K562 (cell line): ENCODE data around the gene NUP98. TPM values are rescaled to one million over a fixed set of nuclear protein-coding genes. Genes with fewer than 3 reads are reported as not detected.

ENCODE experiments used
- ATAC-seq: fragments of 200-7000 bp; cut with Tn5 transposase; 3 replicates; pipeline ENCODE4 v1.9.1; 2020; ENCODE audit warnings: moderate library complexity
- BruUV-seq: library from RNA; stranded (reverse); fragments of 400-500 nt; replicated peaks from 2 replicates; lab custom pipeline; 2021; lab: Mats Ljungman, UMichigan
- CTCF ChIA-PET: fragments of 300-600 bp; formaldehyde crosslinking; extraction: SDS; loops from one replicate; lab custom pipeline; 2021; ENCODE audit warnings: low intra/inter-chr PET ratio; lab: Yijun Ruan, JAX
- POLR2A ChIA-PET: fragments of 300-600, 350-650 bp; sonication (Branson Sonifier 250); formaldehyde crosslinking; extraction: SDS; loops from one replicate; lab custom pipeline; 2021; ENCODE audit warnings: antibody characterized with exemption, inconsistent platforms; lab: Yijun Ruan, JAX
- DNase-seq, 4 experiments: peaks; one replicate each; pipeline versions ENCODE4 v3.0.0 to v3.0.0-alpha.2; 2011 to 2018; ENCODE audit warnings: low spot score in 3 of 4, mixed read lengths in 3 of 4; ENCODE audit errors: extremely low read depth in 1 of 4
- FAIRE-seq: peaks from 2 replicates; lab custom pipeline; 2011; peaks lifted over from hg19 to GRCh38; lab: Jason Lieb, UNC
- H2AFZ ChIP-seq: 2 replicates; pipeline ENCODE4 v1.6.0; 2011; ENCODE audit warnings: low read depth, low read length, control low read depth, inconsistent platforms
- H3K27ac ChIP-seq: fragments of 200-600 bp; 3 replicates; pipeline ENCODE4 v1.8.0; 2011; ENCODE audit warnings: low read depth, mild to moderate bottlenecking, control low read depth, inconsistent platforms, low read length, moderate library complexity, mixed read lengths; ENCODE audit errors: extremely low read depth
- H3K27me3 ChIP-seq, 2 experiments: fragments of 300-600 bp in 1 of 2; 2 replicates in 1 of 2; 3 replicates in 1 of 2; pipeline versions ENCODE4 v1.6.0 to v1.8.0; 2011; ENCODE audit warnings: inconsistent platforms in 2 of 2, low read length in 2 of 2, mild to moderate bottlenecking in 1 of 2, mixed read lengths in 1 of 2, moderate library complexity in 1 of 2; ENCODE audit not compliant: control insufficient read depth in 2 of 2, insufficient read depth in 2 of 2
- H3K36me3 ChIP-seq: fragments of 300-600 bp; 3 replicates; pipeline ENCODE4 v1.8.0; 2011; ENCODE audit warnings: mild to moderate bottlenecking, low read length, inconsistent platforms; ENCODE audit not compliant: control insufficient read depth, insufficient read depth
- H3K4me1 ChIP-seq, 2 experiments: fragments of 200-600 bp in 1 of 2; replicated peaks in 1 of 2; 2 replicates in 1 of 2; 3 replicates in 1 of 2; pipeline versions ENCODE4 v1.5.1 to v1.8.0; 2011; ENCODE audit warnings: inconsistent platforms in 2 of 2, low read length in 2 of 2, mild to moderate bottlenecking in 1 of 2, mixed read lengths in 1 of 2, moderate library complexity in 1 of 2; ENCODE audit not compliant: control insufficient read depth in 2 of 2, insufficient read depth in 2 of 2
- H3K4me2 ChIP-seq: 2 replicates; pipeline ENCODE4 v1.6.1; 2011; ENCODE audit warnings: low read length, control low read depth, inconsistent platforms, mixed read lengths; ENCODE audit not compliant: insufficient read depth
- H3K4me3 ChIP-seq: fragments of 200-600 bp; sonication (generic), shearing (Covaris generic); 2 replicates; pipeline ENCODE4 v1.5.1; 2016; ENCODE audit warnings: control low read depth, inconsistent platforms
- H3K79me2 ChIP-seq: fragments of 200-600 bp; 3 replicates; pipeline ENCODE4 v1.8.0; 2011; ENCODE audit warnings: low read length, inconsistent platforms; ENCODE audit not compliant: control insufficient read depth, insufficient read depth
- H3K9ac ChIP-seq, 2 experiments: 2 replicates each; pipeline versions ENCODE4 v1.6.0 to v1.6.1; 2011; ENCODE audit warnings: low read depth in 2 of 2, low read length in 2 of 2, control low read depth in 1 of 2, inconsistent platforms in 1 of 2, mild to moderate bottlenecking in 1 of 2, mixed read lengths in 1 of 2; ENCODE audit not compliant: insufficient read depth in 1 of 2
- H3K9me1 ChIP-seq: one replicate; pipeline ENCODE4 v1.6.0; 2011; ENCODE audit warnings: inconsistent platforms, mild to moderate bottlenecking, low read length, moderate library complexity; ENCODE audit not compliant: control insufficient read depth, insufficient read depth
- H3K9me3 ChIP-seq: replicated peaks from 2 replicates; pipeline ENCODE4 v1.5.1; 2011; ENCODE audit warnings: low read depth, low read length, inconsistent platforms; ENCODE audit not compliant: control insufficient read depth, insufficient read depth
- H4K20me1 ChIP-seq: replicated peaks from 2 replicates; pipeline ENCODE4 v1.6.1; 2011; ENCODE audit warnings: low read length, inconsistent platforms, mixed read lengths; ENCODE audit not compliant: control insufficient read depth, insufficient read depth
- CEBPG ChIP-seq, 3 experiments: fragments of 200-800 bp in 1 of 3; sonication (Bioruptor generic) in 1 of 3; sonication (generic) in 1 of 3; formaldehyde crosslinking in 1 of 3; IDR thresholded peaks in 2 of 3; conservative IDR thresholded peaks in 1 of 3; 2 replicates each; pipeline versions ENCODE4 v1.6.1 to v1.8.0; 2016 to 2022; ENCODE audit warnings: missing compliant biosample characterization in 2 of 3, missing genetic modification characterization in 2 of 3, mild to moderate bottlenecking in 1 of 3, missing genetic modification reagents in 1 of 3
- FIP1L1 ChIP-seq: fragments of 200-400 bp; formaldehyde crosslinking; IDR thresholded peaks from 2 replicates; pipeline ENCODE4 v1.6.1; 2018; ENCODE audit warnings: mild to moderate bottlenecking, low read depth, low read length; ENCODE audit not compliant: poor library complexity, severe bottlenecking
- HNRNPK ChIP-seq: fragments of 200-400 bp; formaldehyde crosslinking; IDR thresholded peaks from one replicate; pipeline ENCODE4 v1.6.1; 2018; ENCODE audit warnings: mild to moderate bottlenecking, low read depth, low read length; ENCODE audit not compliant: poor library complexity, severe bottlenecking
- NFIC ChIP-seq: fragments of 450-650 bp; IDR thresholded peaks from 2 replicates; pipeline ENCODE4 v1.6.1; 2017; ENCODE audit warnings: mild to moderate bottlenecking, inconsistent platforms
- NFIX ChIP-seq: fragments of 250-450 bp; sonication (Bioruptor Pico); IDR thresholded peaks from 2 replicates; pipeline ENCODE4 v1.4.0; 2020; ENCODE audit warnings: low read depth, mild to moderate bottlenecking, moderate library complexity
- NR2F6 ChIP-seq: fragments of 450-650 bp; formaldehyde crosslinking; IDR thresholded peaks from 2 replicates; pipeline ENCODE4 v1.4.0; 2020; ENCODE audit warnings: mild to moderate bottlenecking
- RAD51 ChIP-seq: fragments of 450-650 bp; IDR thresholded peaks from 2 replicates; pipeline ENCODE4 v1.7.1; 2016; ENCODE audit warnings: low read depth, mild to moderate bottlenecking, borderline replicate concordance
- TSC22D4 ChIP-seq: fragments of 450-650 bp; IDR thresholded peaks from 2 replicates; pipeline ENCODE4 v1.6.1; 2016; ENCODE audit warnings: missing genetic modification characterization, missing biosample characterization, control low read depth
- ZBED1 ChIP-seq: IDR thresholded peaks from 2 replicates; pipeline ENCODE4 v1.6.1; 2014
- ZNF175 ChIP-seq: fragments of 200-800 bp; sonication (Bioruptor generic); IDR thresholded peaks from 2 replicates; pipeline ENCODE4 v1.6.1; 2016; ENCODE audit warnings: low read depth, mild to moderate bottlenecking, missing genetic modification characterization, missing compliant biosample characterization
- WGBS: fragments of 100-300 bp; shearing (Covaris generic); methylation state at CpG from one replicate; pipeline ENCODE4 v1.1.6; 2016; ENCODE audit warnings: low coverage, mixed read lengths; ENCODE audit not compliant: insufficient coverage; ENCODE audit errors: missing lambda C conversion rate; 5-methylcytosine and 5-hydroxymethylcytosine counted together
- in situ Hi-C: fragments of 300-500 bp; cut with MboI; formaldehyde crosslinking; loops from 4 replicates; pipeline ENCODE4 v1.15.0; 2018; ENCODE audit warnings: inconsistent platforms, mixed read lengths
- intact Hi-C: fragments of 100-400 bp; cut with micrococcal nuclease; formaldehyde crosslinking; loops from 2 replicates; pipeline ENCODE4 v1.14.2; 2022
- polyA plus RNA-seq, 8 experiments: library from polyadenylated mRNA; depleted of rRNA in 4 of 8; stranded (reverse) in 5 of 8; unstranded in 3 of 8; fragments of >200 nt; fragmentation: Nextera tagmentation in 2 of 8; fragmentation: Illumina TruSeq in 1 of 8; extraction: Ambion mirVana in 2 of 8; extraction: Trizol in 1 of 8; gene quantifications; 2 replicates each; pipeline versions ENCODE4 v1.2.1 to v1.2.3, GENCODE V29; 2011 to 2014; ENCODE audit warnings: inconsistent platforms in 1 of 8, missing spikeins in 1 of 8
- total RNA-seq, 7 experiments: library from RNA; depleted of rRNA in 6 of 7; stranded (reverse); fragments of >200 nt in 6 of 7; fragmentation: Illumina TruSeq in 2 of 7; extraction: Trizol in 2 of 7; gene quantifications; 2 replicates each; pipeline versions ENCODE4 v1.2.1 to v1.2.3, GENCODE V29; 2011 to 2021; ENCODE audit warnings: low replicate concordance in 1 of 7
- TF ChIP-seq, protein P1 (sequence below): fragments of 250-450 bp; sonication (Bioruptor Pico); IDR thresholded peaks from 2 replicates; pipeline ENCODE4 v1.6.1; 2021; ENCODE audit warnings: mild to moderate bottlenecking
- TF ChIP-seq, protein P2 (sequence below), 2 experiments: fragments of 450-650 bp in 1 of 2; IDR thresholded peaks; 2 replicates each; pipeline ENCODE4 v1.6.1; 2011 to 2017; ENCODE audit warnings: low read depth in 2 of 2, antibody characterized with exemption in 1 of 2, borderline replicate concordance in 1 of 2, low read length in 1 of 2, mild to moderate bottlenecking in 1 of 2, mixed read lengths in 1 of 2; ENCODE audit not compliant: control insufficient read depth in 1 of 2

The NUP98 gene
- total and polyA plus RNA-seq, 9 of the 15 experiments (the other 6 are each of a cell fraction or from before 2014, with no cell fraction given), result 45.1 to 196 (median 130) TPM

DNA sequence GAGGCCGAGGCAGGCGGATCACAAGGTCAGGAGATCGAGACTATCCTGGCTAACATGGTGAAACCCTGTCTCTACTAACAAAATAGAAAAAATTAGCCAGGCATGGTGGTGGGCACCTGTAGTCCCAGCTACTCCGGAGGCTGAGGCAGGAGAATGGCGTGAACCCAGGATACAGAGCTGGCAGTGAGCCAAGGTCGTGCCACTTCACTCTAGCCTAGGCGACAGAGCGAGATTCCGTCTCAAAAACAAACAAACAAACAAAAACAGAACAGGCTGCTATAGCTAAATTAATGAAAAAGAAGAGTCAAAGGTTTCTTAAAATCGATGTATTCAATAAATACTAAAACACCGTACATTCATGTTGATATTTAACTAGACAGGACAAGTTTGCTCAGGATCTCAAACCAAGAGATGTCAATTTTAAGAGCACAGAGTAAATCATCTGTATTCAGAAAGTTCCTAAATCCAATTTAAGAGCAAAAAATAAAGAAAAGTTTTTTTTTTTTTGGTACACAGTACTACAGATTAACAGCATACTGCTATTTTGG is 59.9 kb downstream of the NUP98 start:
- H3K9me3 ChIP-seq, result no peaks in the 10 kb centered on the region
- no peak overlapping the region for H2AFZ ChIP-seq
- in situ Hi-C loops (no loop called here), intact Hi-C loops (no loop called here)
- CTCF ChIA-PET, result interaction anchor here (0.7 kb wide), 1 partner anchor 52 kb away, joined by 3 read pairs; no protein-coding TSS in a partner anchor
- TF ChIP-seq NFIX (CRISPR knock-in tag), result peak; percentile 42; the same call in 1 of the 2 replicates
- no peak for TF ChIP-seq CEBPG (CRISPR knock-in tag; IDR thresholded peaks at IDR 0.05)
- TF ChIP-seq CEBPG (tag; conservative IDR thresholded peaks at IDR 0.05 in 1 of 2, IDR thresholded peaks at IDR 0.05 in 1 of 2), result no peak
- peak; percentile 90 for TF ChIP-seq NFIC
- TF ChIP-seq, protein P1, sequence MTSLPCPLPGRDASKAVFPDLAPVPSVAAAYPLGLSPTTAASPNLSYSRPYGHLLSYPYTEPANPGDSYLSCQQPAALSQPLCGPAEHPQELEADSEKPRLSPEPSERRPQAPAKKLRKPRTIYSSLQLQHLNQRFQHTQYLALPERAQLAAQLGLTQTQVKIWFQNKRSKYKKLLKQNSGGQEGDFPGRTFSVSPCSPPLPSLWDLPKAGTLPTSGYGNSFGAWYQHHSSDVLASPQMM (CRISPR knock-in tag), result no peak
- peaks cover 91% of the 10 kb centered on the region for H3K36me3 ChIP-seq
- no peak overlapping the region for H3K9ac ChIP-seq
- POLR2A ChIA-PET, result no interaction called here
- no peaks in the 10 kb centered on the region for H3K4me1 ChIP-seq
- BruUV-seq, result no TSS peak
- no peaks in the 10 kb centered on the region for H4K20me1 ChIP-seq
- H3K27ac ChIP-seq, result no peak overlapping the region
- H3K79me2 ChIP-seq, result peaks cover 2% of the 10 kb centered on the region; the same call in 1 of the 3 replicates
- 86% methylated on average over 8 of the region's 11 CpGs for WGBS
- H3K4me3 ChIP-seq, result no peak overlapping the region
- H3K4me2 ChIP-seq, result no peak overlapping the region
- no peaks in the 10 kb centered on the region for H3K9me1 ChIP-seq
- no peaks in the 10 kb centered on the region for H3K27me3 ChIP-seq
- DNase-seq (no peak), ATAC-seq (no peak), FAIRE-seq (no peak)

DNA sequence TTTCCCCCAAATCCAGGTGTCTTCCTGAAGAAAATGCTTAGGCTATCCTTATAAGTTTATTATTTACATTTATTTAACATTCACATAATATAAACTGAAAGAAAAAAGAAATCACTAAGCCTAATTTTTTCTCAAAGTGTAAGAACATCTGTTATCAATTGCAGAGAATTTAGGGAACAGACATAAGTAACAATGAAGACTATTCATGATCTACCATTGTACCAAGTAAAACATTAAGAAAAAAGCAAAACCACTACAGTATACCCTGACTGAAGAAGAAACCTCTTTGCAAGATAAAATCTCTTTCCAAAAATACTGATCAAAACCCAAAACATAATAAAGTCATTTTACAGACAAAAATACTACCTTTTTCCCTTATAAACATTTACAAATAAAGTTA is 60.5 kb downstream of the NUP98 start:
- H3K36me3 ChIP-seq, result peaks cover 92% of the 10 kb centered on the region
- ATAC-seq, result no peak
- no peak overlapping the region for H3K4me2 ChIP-seq
- H3K9me1 ChIP-seq, result no peaks in the 10 kb centered on the region
- no TSS peak for BruUV-seq
- H2AFZ ChIP-seq, result no peak overlapping the region
- FAIRE-seq, result no peak
- H3K9ac ChIP-seq, result no peak overlapping the region
- intact Hi-C loops, result no loop called here
- H4K20me1 ChIP-seq, result no peaks in the 10 kb centered on the region
- H3K4me3 ChIP-seq, result no peak overlapping the region
- H3K4me1 ChIP-seq, result no peaks in the 10 kb centered on the region
- ChIA-PET CTCF (no interaction called here), POLR2A (no interaction called here)
- no peaks in the 10 kb centered on the region for H3K27me3 ChIP-seq
- DNase-seq, result no peak
- in situ Hi-C loops, result no loop called here
- peaks cover 2% of the 10 kb centered on the region; the same call in 1 of the 3 replicates for H3K79me2 ChIP-seq
- H3K27ac ChIP-seq, result no peak overlapping the region
- no peaks in the 10 kb centered on the region for H3K9me3 ChIP-seq
- TF ChIP-seq TSC22D4 (no peak), RAD51 (no peak), HNRNPK (no peak), NR2F6 (CRISPR knock-in tag) (no peak), FIP1L1 (no peak), ZBED1 (no peak), ZNF175 (no peak)
- TF ChIP-seq, protein P2, sequence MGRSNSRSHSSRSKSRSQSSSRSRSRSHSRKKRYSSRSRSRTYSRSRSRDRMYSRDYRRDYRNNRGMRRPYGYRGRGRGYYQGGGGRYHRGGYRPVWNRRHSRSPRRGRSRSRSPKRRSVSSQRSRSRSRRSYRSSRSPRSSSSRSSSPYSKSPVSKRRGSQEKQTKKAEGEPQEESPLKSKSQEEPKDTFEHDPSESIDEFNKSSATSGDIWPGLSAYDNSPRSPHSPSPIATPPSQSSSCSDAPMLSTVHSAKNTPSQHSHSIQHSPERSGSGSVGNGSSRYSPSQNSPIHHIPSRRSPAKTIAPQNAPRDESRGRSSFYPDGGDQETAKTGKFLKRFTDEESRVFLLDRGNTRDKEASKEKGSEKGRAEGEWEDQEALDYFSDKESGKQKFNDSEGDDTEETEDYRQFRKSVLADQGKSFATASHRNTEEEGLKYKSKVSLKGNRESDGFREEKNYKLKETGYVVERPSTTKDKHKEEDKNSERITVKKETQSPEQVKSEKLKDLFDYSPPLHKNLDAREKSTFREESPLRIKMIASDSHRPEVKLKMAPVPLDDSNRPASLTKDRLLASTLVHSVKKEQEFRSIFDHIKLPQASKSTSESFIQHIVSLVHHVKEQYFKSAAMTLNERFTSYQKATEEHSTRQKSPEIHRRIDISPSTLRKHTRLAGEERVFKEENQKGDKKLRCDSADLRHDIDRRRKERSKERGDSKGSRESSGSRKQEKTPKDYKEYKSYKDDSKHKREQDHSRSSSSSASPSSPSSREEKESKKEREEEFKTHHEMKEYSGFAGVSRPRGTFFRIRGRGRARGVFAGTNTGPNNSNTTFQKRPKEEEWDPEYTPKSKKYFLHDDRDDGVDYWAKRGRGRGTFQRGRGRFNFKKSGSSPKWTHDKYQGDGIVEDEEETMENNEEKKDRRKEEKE (IDR thresholded peaks at IDR 0.05; ENCODE audit: borderline replicate concordance in 1 of 2, control insufficient read depth in 1 of 2, low read depth in 2 of 2, low read length in 1 of 2), result no peak
